T-cell (primary cell): ENCODE measurements around the gene CEP120. TPM values are rescaled to one million over a fixed set of nuclear protein-coding genes. Genes with fewer than 3 reads are reported as not detected.

Experiments used
- ATAC-seq, 4 experiments: fragments of 200-7000 bp in 3 of 4; fragments of 150-1000 bp in 1 of 4; cut with Tn5 transposase; replicated peaks in 1 of 4; 1 replicate in 3 of 4; 2 replicates in 1 of 4; pipeline ENCODE4 v1.10.0; 2021; ENCODE audit warnings: moderate library complexity in 3 of 4, mild to moderate bottlenecking in 2 of 4, moderate number of reproducible peaks in 1 of 4
- CTCF ChIA-PET, 2 donors: fragments of 300-600 bp; sonication (Branson Sonifier 250); formaldehyde crosslinking; loops; one replicate each; lab custom pipeline; 2022; ENCODE audit warnings: antibody characterized with exemption in 2 of 2; lab: Charles Lee
- POLR2A ChIA-PET, 2 donors: fragments of 300-600 bp; sonication (Branson Sonifier 250); formaldehyde crosslinking; loops; one replicate each; lab custom pipeline; 2022; ENCODE audit warnings: antibody characterized with exemption in 2 of 2; lab: Charles Lee
- DNase-seq, 35 experiments: peaks; one replicate each; pipeline versions ENCODE4 v3.0.0 to v3.0.0-alpha.2; 2013 to 2023
- H3K27ac ChIP-seq: one replicate; pipeline ENCODE4 v1.5.1; 2013; ENCODE audit warnings: low read length
- H3K27me3 ChIP-seq, 2 experiments: replicated peaks in 1 of 2; 1 replicate in 1 of 2; 2 replicates in 1 of 2; pipeline versions ENCODE4 v1.6.1 to v1.7.0; 2013; ENCODE audit warnings: low read length in 1 of 2, mixed read lengths in 1 of 2; ENCODE audit not compliant: control insufficient read depth in 2 of 2, insufficient read depth in 2 of 2; ENCODE audit errors: extremely low read depth in 1 of 2
- H3K36me3 ChIP-seq, 2 donors: 1 replicate in 1 of 2; 2 replicates in 1 of 2; pipeline versions ENCODE4 v1.6.1 to v1.7.0; 2013; ENCODE audit warnings: low read length in 1 of 2; ENCODE audit not compliant: control insufficient read depth in 2 of 2, insufficient read depth in 1 of 2; ENCODE audit errors: extremely low read depth in 1 of 2
- H3K4me1 ChIP-seq, 2 experiments: 1 replicate in 1 of 2; 2 replicates in 1 of 2; pipeline versions ENCODE4 v1.6.1 to v1.7.0; 2013; ENCODE audit warnings: low read length in 2 of 2, mixed read lengths in 1 of 2; ENCODE audit not compliant: insufficient read depth in 2 of 2, control insufficient read depth in 1 of 2; ENCODE audit errors: extremely low read depth in 1 of 2
- H3K4me3 ChIP-seq, 2 donors: 1 replicate in 1 of 2; 2 replicates in 1 of 2; pipeline versions ENCODE4 v1.5.1 to v1.7.0; 2013; ENCODE audit warnings: mild to moderate bottlenecking in 2 of 2, low read length in 1 of 2, moderate library complexity in 1 of 2; ENCODE audit not compliant: control insufficient read depth in 1 of 2; ENCODE audit errors: extremely low read depth in 1 of 2
- H3K9me3 ChIP-seq: 2 replicates; pipeline ENCODE4 v1.7.0; 2013
- H3K27ac Mint-ChIP-seq, 2 donors: one replicate each; pipeline ENCODE4 v1.8.0; 2020 to 2021; ENCODE audit warnings: mild to moderate bottlenecking in 2 of 2, mixed read lengths in 2 of 2
- H3K27me3 Mint-ChIP-seq, 2 donors: one replicate each; pipeline ENCODE4 v1.8.0; 2021 to 2022; ENCODE audit warnings: mixed read lengths in 2 of 2
- H3K36me3 Mint-ChIP-seq: one replicate; pipeline ENCODE4 v1.8.0; 2021; ENCODE audit warnings: mixed read lengths
- H3K4me1 Mint-ChIP-seq, 3 donors: one replicate each; pipeline ENCODE4 v1.8.0; 2020 to 2022; ENCODE audit warnings: mixed read lengths in 3 of 3, mild to moderate bottlenecking in 1 of 3
- H3K4me3 Mint-ChIP-seq, 3 donors: one replicate each; pipeline ENCODE4 v1.8.0; 2020 to 2022; ENCODE audit warnings: mild to moderate bottlenecking in 3 of 3, mixed read lengths in 3 of 3, moderate library complexity in 3 of 3
- H3K9me3 Mint-ChIP-seq, 3 donors: one replicate each; pipeline ENCODE4 v1.8.0; 2020 to 2022; ENCODE audit warnings: mixed read lengths in 3 of 3
- WGBS: methylation state at CpG from one replicate; pipeline ENCODE4 v1.1.5; 2013; ENCODE audit warnings: missing lambda C conversion rate; ENCODE audit not compliant: insufficient coverage; 5-methylcytosine and 5-hydroxymethylcytosine counted together
- total RNA-seq, 35 experiments: library from RNA in 6 of 35; stranded (reverse) in 6 of 35; fragments of 120-200 nt in 1 of 35; gene quantifications; one replicate each; pipeline versions ENCODE4 v1.2.1 to v1.2.4 and lab custom pipeline; 2013 to 2026

The CEP120 gene
- total RNA-seq, 5 donors from 2014 or later (not counting 1 experiment from before 2014, with no cell fraction given): 48.3 to 71.1 (median 62.8) TPM

DNA sequence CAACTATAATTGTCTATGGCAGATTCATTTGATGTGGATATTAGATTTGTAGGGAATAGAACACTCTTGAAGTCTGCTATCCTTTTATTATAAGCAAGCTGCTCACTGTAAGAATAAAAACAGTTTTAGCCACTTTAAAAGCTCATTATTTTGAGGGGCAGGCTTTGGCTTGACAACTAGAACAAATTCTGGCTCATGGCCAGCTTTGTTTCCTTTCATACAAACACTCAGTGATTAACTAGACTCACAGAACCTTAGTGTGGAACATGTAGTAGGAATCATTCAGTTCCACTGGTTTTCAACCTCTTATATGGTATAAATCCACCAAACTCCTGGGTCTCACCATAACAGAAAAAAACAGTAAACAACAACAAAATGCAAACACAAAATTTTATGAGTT lies 27.4 kb upstream of the CEP120 start:
- no peak for ATAC-seq
- Mint-ChIP-seq H3K27ac (no peak overlapping the region), H3K36me3 (no peaks in the 10 kb centered on the region), H3K4me3 (no peak overlapping the region), H3K4me1 (peaks cover 8% of the 10 kb centered on the region in 3 donors), H3K27me3 (peaks cover 0 to 7% of the 10 kb centered on the region in 2 donors), H3K9me3 (no peaks in the 10 kb centered on the region)
- ChIA-PET POLR2A (no interaction called here), CTCF (interaction anchor here (0.5 to 1.6 kb wide), 4 partner anchors 12 to 220 kb away, joined by 3 to 5 read pairs (median 4); no protein-coding TSS in a partner anchor)
- Histone ChIP-seq H3K4me3 (no peak overlapping the region), H3K27me3 (no peaks in the 10 kb centered on the region), H3K36me3 (no peaks in the 10 kb centered on the region), H3K9me3 (no peaks in the 10 kb centered on the region), H3K4me1 (no peaks in the 10 kb centered on the region), H3K27ac (no peak overlapping the region)
- DNase-seq: peak in 1 of 35 experiments; percentile 11

DNA sequence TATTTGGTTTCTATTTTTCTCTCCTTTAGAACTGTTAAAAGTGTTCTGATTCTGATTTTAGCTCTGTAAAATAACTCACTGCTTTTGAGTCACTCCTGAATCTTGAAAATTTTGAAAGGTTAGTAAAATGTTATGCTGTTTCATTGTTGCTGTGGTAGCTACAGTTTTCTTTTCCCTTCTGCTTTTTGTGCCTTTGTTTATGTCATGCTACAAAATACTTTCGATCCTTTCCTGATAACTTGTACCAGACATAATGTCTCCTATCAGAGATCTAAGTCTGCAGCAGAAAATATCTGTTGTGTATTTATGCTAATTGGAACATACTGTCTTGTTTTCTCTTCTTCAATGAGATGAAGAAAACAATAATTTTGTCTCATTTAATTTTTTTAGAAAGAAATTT lies 26.9 kb upstream of the CEP120 start:
- no peaks in the 10 kb centered on the region for H3K36me3 Mint-ChIP-seq
- H3K4me3 Mint-ChIP-seq: no peak overlapping the region
- ATAC-seq (no peak), DNase-seq (no peak)
- Histone ChIP-seq H3K4me1 (no peaks in the 10 kb centered on the region), H3K36me3 (no peaks in the 10 kb centered on the region), H3K4me3 (no peak overlapping the region), H3K27ac (no peak overlapping the region), H3K27me3 (no peaks in the 10 kb centered on the region), H3K9me3 (no peaks in the 10 kb centered on the region)
- peaks cover 0 to 7% of the 10 kb centered on the region in 2 donors for H3K27me3 Mint-ChIP-seq
- no peak overlapping the region for H3K27ac Mint-ChIP-seq
- CTCF ChIA-PET: interaction anchor here (0.5 to 1.6 kb wide), 4 partner anchors 12 to 221 kb away, joined by 3 to 5 read pairs (median 4); no protein-coding TSS in a partner anchor
- no CpG with 5 or more reads among the region's 1 CpG for WGBS
- POLR2A ChIA-PET: no interaction called here
- no peaks in the 10 kb centered on the region for H3K9me3 Mint-ChIP-seq
- H3K4me1 Mint-ChIP-seq: peaks cover 8% of the 10 kb centered on the region in 3 donors

- H3K4me1 ChIP-seq: no peaks in the 10 kb centered on the region
- no peaks in the 10 kb centered on the region for H3K36me3 ChIP-seq
- Mint-ChIP-seq H3K27ac (no peak overlapping the region), H3K4me3 (no peak overlapping the region), H3K4me1 (peaks cover 8% of the 10 kb centered on the region in 3 donors), H3K27me3 (peaks cover 0 to 4% of the 10 kb centered on the region in 2 donors), H3K36me3 (no peaks in the 10 kb centered on the region), H3K9me3 (no peaks in the 10 kb centered on the region)
- CTCF ChIA-PET: interaction anchor here in 1 of 2 donors (1.6 kb wide), 1 partner anchor 26 kb away, joined by 3 read pairs; no protein-coding TSS in a partner anchor
- H3K27me3 ChIP-seq: no peaks in the 10 kb centered on the region
- H3K4me3 ChIP-seq: no peak overlapping the region
- ATAC-seq (no peak), DNase-seq (no peak)
- POLR2A ChIA-PET: no interaction called here
- no peaks in the 10 kb centered on the region for H3K9me3 ChIP-seq
- H3K27ac ChIP-seq: no peak overlapping the region
- WGBS: 100% methylated on average over 1 of the region's 2 CpGs
Observed at GRCh38 chr5:123449424-123449974, 26.3 kb upstream of the CEP120 start.

GRCh38 chr5:123448743-123449142 lies 25.5 kb upstream of the CEP120 start:
- H3K27ac Mint-ChIP-seq: no peak overlapping the region
- peaks cover 0 to 4% of the 10 kb centered on the region in 2 donors for H3K27me3 Mint-ChIP-seq
- H3K9me3 Mint-ChIP-seq: no peaks in the 10 kb centered on the region
- Histone ChIP-seq H3K4me3 (no peak overlapping the region), H3K27me3 (no peaks in the 10 kb centered on the region), H3K4me1 (no peaks in the 10 kb centered on the region), H3K9me3 (no peaks in the 10 kb centered on the region), H3K27ac (no peak overlapping the region), H3K36me3 (no peaks in the 10 kb centered on the region)
- WGBS: 100% methylated on average over 1 of the region's 6 CpGs
- ATAC-seq: no peak
- CTCF ChIA-PET: no interaction called here
- H3K4me3 Mint-ChIP-seq: no peak overlapping the region
- no peak for DNase-seq
- H3K4me1 Mint-ChIP-seq: peaks cover 8% of the 10 kb centered on the region in 3 donors
- no peaks in the 10 kb centered on the region for H3K36me3 Mint-ChIP-seq
- POLR2A ChIA-PET: interaction anchor here in 1 of 2 donors (1.6 kb wide), 1 partner anchor 25 kb away, joined by 5 read pairs; the partner anchor contains the start of gene CEP120

GRCh38 chr5:123448017-123448617 lies 24.9 kb upstream of the CEP120 start:
- no peak overlapping the region for H3K27ac Mint-ChIP-seq
- CTCF ChIA-PET: interaction anchor here in 1 of 2 donors (1.2 kb wide), 1 partner anchor 25 kb away, joined by 9 read pairs; the partner anchor contains the start of gene CEP120
- H3K4me3 Mint-ChIP-seq: no peak overlapping the region

DNA sequence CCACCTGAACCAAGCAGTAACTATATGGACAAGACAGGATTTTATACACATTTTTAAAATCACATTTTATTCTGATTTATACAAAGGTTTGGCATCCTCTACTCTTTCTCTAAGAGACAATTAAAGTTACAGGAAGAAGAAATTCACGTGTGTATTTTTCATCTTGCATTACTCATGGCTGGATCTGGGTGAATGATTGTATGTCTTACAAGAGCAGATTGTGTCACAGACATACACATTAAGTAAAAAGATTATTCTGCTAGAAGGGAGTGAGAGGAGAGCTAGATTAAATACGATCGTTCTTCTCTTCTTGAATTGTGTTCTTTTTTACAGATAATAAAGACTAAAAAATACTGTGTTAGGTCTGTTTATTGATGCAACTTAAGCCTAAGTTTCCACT lies 20.8 kb upstream of the CEP120 start:
- H3K27me3 ChIP-seq: no peaks in the 10 kb centered on the region
- no peak overlapping the region for H3K27ac Mint-ChIP-seq
- peaks cover 8 to 10% (median 8%) of the 10 kb centered on the region in 3 donors for H3K4me1 Mint-ChIP-seq
- ChIA-PET CTCF (no interaction called here), POLR2A (interaction anchor here in 1 of 2 donors (0.6 kb wide), 1 partner anchor 546 kb away, joined by 3 read pairs; no protein-coding TSS in a partner anchor)
- DNase-seq: no peak
- no peaks in the 10 kb centered on the region for H3K4me1 ChIP-seq
- no peaks in the 10 kb centered on the region for H3K9me3 Mint-ChIP-seq
- no peak for ATAC-seq
- H3K36me3 ChIP-seq: no peaks in the 10 kb centered on the region
- no CpG with 5 or more reads among the region's 3 CpGs for WGBS
- H3K9me3 ChIP-seq: no peaks in the 10 kb centered on the region
- no peak overlapping the region for H3K27ac ChIP-seq
- no peaks in the 10 kb centered on the region for H3K36me3 Mint-ChIP-seq
- H3K4me3 ChIP-seq: no peak overlapping the region
- H3K27me3 Mint-ChIP-seq: peaks cover 0 to 4% of the 10 kb centered on the region in 2 donors
- no peak overlapping the region for H3K4me3 Mint-ChIP-seq

More at GRCh38 chr5:123448017-123448617, 24.9 kb upstream of the CEP120 start:
- peaks cover 8% of the 10 kb centered on the region in 3 donors for H3K4me1 Mint-ChIP-seq
- no peaks in the 10 kb centered on the region for H3K9me3 ChIP-seq
- DNase-seq (no peak), ATAC-seq (no peak)
- H3K36me3 ChIP-seq: no peaks in the 10 kb centered on the region
- no peak overlapping the region for H3K4me3 ChIP-seq
- POLR2A ChIA-PET: interaction anchor here (0.6 to 1.6 kb wide), 3 partner anchors 20 to 140 kb away, joined by 5 to 6 read pairs (median 5); partner anchors contain the start of gene CEP120 (in 1 of the 2)
- no peaks in the 10 kb centered on the region for H3K4me1 ChIP-seq
- no peaks in the 10 kb centered on the region for H3K27me3 ChIP-seq
- H3K27me3 Mint-ChIP-seq: peaks cover 0 to 4% of the 10 kb centered on the region in 2 donors
- no peaks in the 10 kb centered on the region for H3K36me3 Mint-ChIP-seq
- 22% methylated on average over 1 of the region's 3 CpGs for WGBS
- H3K9me3 Mint-ChIP-seq: no peaks in the 10 kb centered on the region
- H3K27ac ChIP-seq: no peak overlapping the region
